Measurements from ENCODE around the gene ZDBF2. TPM values are rescaled to one million over a fixed set of nuclear protein-coding genes. Genes with fewer than 3 reads are reported as not detected.

ZDBF2 gene
- total RNA-seq, 1 donor from 2014 or later, result 7.4 TPM

- FAIRE-seq (no peak), DNase-seq (ENCODE audit: low read depth) (no peak)
- no peaks in the 10 kb centered on the region for H3K36me3 ChIP-seq (ENCODE audit: control insufficient read depth, insufficient read depth, low read length)
These were observed 66.9 kb downstream of the ZDBF2 start for GRCh38 chr2:206341396-206341795.

GRCh38 chr2:206343144-206343543 is 68.7 kb downstream of the ZDBF2 start:
- Histone ChIP-seq H3K27me3 (ENCODE audit: control insufficient read depth, insufficient read depth, low read length) (no peaks in the 10 kb centered on the region), H3K4me3 (ENCODE audit: low read depth, low read length) (no peak overlapping the region), H3K36me3 (ENCODE audit: control insufficient read depth, insufficient read depth, low read length) (no peaks in the 10 kb centered on the region)
- FAIRE-seq, result no peak
- TF ChIP-seq CTCF (IDR thresholded peaks at IDR 0.05; ENCODE audit: insufficient read depth, low read length, severe bottlenecking), result no peak
- DNase-seq (ENCODE audit: low read depth), result no peak

More at GRCh38 chr2:206341396-206341795, 66.9 kb downstream of the ZDBF2 start:
- no peak for TF ChIP-seq CTCF (IDR thresholded peaks at IDR 0.05; ENCODE audit: insufficient read depth, low read length, severe bottlenecking)
- Histone ChIP-seq H3K4me3 (ENCODE audit: low read depth, low read length) (no peak overlapping the region), H3K27me3 (ENCODE audit: control insufficient read depth, insufficient read depth, low read length) (no peaks in the 10 kb centered on the region)

- no peak for TF ChIP-seq CTCF (IDR thresholded peaks at IDR 0.05; ENCODE audit: insufficient read depth, low read length, severe bottlenecking)
- FAIRE-seq (no peak), DNase-seq (ENCODE audit: low read depth) (no peak)
- H3K36me3 ChIP-seq (ENCODE audit: control insufficient read depth, insufficient read depth, low read length), result no peaks in the 10 kb centered on the region
- H3K27me3 ChIP-seq (ENCODE audit: control insufficient read depth, insufficient read depth, low read length), result no peaks in the 10 kb centered on the region
- H3K4me3 ChIP-seq (ENCODE audit: low read depth, low read length), result no peak overlapping the region
These were observed 69.4 kb downstream of the ZDBF2 start for GRCh38 chr2:206343816-206344215.

GRCh38 chr2:206345606-206346005 is 71.1 kb downstream of the ZDBF2 start:
- TF ChIP-seq CTCF (IDR thresholded peaks at IDR 0.05; ENCODE audit: insufficient read depth, low read length, severe bottlenecking), result no peak
- Histone ChIP-seq H3K27me3 (ENCODE audit: control insufficient read depth, insufficient read depth, low read length) (no peaks in the 10 kb centered on the region), H3K4me3 (ENCODE audit: low read depth, low read length) (no peak overlapping the region), H3K36me3 (ENCODE audit: control insufficient read depth, insufficient read depth, low read length) (no peaks in the 10 kb centered on the region)
- no peak for FAIRE-seq
- no peak for DNase-seq (ENCODE audit: low read depth)

- no peak for FAIRE-seq
- H3K27me3 ChIP-seq (ENCODE audit: control insufficient read depth, insufficient read depth, low read length), result no peaks in the 10 kb centered on the region
- no peak overlapping the region for H3K4me3 ChIP-seq (ENCODE audit: low read depth, low read length)
- no peak for TF ChIP-seq CTCF (IDR thresholded peaks at IDR 0.05; ENCODE audit: insufficient read depth, low read length, severe bottlenecking)
- no peaks in the 10 kb centered on the region for H3K36me3 ChIP-seq (ENCODE audit: control insufficient read depth, insufficient read depth, low read length)
- no peak for DNase-seq (ENCODE audit: low read depth)
These were observed 74.9 kb downstream of the ZDBF2 start for GRCh38 chr2:206349375-206349774.

- no peaks in the 10 kb centered on the region for H3K27me3 ChIP-seq (ENCODE audit: control insufficient read depth, insufficient read depth, low read length)
- H3K36me3 ChIP-seq (ENCODE audit: control insufficient read depth, insufficient read depth, low read length), result no peaks in the 10 kb centered on the region
- no peak overlapping the region for H3K4me3 ChIP-seq (ENCODE audit: low read depth, low read length)
- DNase-seq (ENCODE audit: low read depth) (no peak), FAIRE-seq (no peak)
- no peak for TF ChIP-seq CTCF (IDR thresholded peaks at IDR 0.05; ENCODE audit: insufficient read depth, low read length, severe bottlenecking)
These were observed 78.1 kb downstream of the ZDBF2 start for GRCh38 chr2:206352571-206352970.
